NT2/D1 (cell line): ENCODE data around the gene ANGPTL2.

Experiments
- SUZ12 ChIP-seq: IDR thresholded peaks from 2 replicates; pipeline ENCODE4 v1.6.1; 2011; ENCODE audit not compliant: insufficient read length, insufficient read depth; ENCODE audit errors: extremely low read depth
- YY1 ChIP-seq: IDR thresholded peaks from 2 replicates; pipeline ENCODE4 v1.6.1; 2011; ENCODE audit not compliant: insufficient read length, insufficient read depth
- ZNF274 ChIP-seq: IDR thresholded peaks from 2 replicates; pipeline ENCODE4 v1.6.1; 2011; ENCODE audit warnings: mild to moderate bottlenecking, low read depth, low read length

GRCh38 chr9:127056446-127056845 is 66.0 kb downstream of the ANGPTL2 start:
- no peak for TF ChIP-seq SUZ12
- no peak for TF ChIP-seq YY1
- no peak for TF ChIP-seq ZNF274
